Measurements from ENCODE around the gene BCL2L13.

Gene BCL2L13, protein sequence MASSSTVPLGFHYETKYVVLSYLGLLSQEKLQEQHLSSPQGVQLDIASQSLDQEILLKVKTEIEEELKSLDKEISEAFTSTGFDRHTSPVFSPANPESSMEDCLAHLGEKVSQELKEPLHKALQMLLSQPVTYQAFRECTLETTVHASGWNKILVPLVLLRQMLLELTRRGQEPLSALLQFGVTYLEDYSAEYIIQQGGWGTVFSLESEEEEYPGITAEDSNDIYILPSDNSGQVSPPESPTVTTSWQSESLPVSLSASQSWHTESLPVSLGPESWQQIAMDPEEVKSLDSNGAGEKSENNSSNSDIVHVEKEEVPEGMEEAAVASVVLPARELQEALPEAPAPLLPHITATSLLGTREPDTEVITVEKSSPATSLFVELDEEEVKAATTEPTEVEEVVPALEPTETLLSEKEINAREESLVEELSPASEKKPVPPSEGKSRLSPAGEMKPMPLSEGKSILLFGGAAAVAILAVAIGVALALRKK

DNA sequence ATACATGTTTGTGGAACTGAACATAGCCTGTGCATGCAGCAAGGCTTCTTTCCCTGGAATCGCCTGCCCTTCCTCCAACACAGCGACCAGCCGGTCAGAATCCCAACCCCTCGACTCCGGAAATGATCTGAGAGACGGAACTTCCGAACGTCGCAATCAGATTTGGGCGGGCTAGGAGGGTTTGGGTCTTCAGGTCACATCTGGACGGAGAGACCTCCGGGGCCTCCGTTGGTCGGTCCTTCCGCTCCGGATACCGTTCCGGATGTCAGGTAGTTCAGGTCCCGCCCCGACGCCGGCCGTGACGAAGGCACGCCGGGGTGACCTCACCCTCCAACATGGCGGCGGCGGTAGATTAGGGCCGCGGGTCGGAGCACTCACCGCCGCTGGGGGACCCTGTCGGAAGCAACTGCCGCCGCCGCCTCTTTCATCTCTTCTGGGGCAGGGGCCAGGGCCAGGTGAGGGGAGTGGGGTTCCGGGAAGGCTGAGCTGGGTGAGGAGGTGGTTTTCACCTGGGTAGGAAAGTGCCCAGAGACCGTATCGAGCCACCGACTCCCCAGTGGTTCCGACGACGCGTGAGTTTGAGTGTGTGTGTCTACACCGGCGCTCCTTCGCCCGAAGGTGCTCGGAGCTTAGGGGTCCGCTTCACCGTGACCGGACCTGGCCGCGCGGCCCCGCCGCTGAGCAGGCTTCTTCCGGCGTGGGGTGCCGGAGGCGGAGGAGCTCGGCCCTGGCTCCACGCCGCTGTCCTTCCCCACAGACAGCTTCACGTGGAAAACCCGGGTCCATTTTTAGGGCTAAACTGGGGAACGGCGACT lies at the start of gene BCL2L13:
Gene BCL2L13, plus strand, starts transcription at position 326 of the 815 bp plus-strand sequence. CDS start 16,955 bp downstream, outside the sequence.
- peak; percentile 96 for DNase-seq

DNA sequence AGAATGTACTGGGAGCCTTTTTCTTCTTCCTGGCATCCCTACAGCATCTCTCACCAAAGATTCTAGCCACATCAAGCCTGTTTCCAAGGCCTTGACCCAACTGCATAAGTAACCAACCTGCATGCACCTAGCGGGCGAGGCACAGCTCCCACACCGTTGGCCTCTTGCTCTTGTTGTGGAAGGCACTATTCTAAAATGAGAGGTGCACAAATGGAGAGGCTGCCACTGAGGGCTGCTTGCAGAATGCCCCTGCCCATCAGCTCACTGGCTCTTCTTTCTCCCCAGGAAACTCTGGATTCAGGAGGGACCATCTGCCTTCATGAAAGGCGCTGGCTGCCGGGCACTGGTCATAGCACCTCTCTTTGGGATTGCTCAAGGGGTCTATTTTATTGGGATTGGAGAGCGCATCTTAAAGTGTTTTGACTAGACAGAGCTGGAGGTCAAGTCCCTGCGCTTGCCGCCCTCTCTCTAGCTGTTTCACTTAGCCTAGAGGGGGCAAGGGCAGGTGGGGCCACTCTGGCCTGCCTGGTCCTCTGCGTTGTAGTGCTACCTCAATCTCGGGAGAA lies 48.7 kb upstream of the BCL2L13 start:
- no peak for DNase-seq

DNA sequence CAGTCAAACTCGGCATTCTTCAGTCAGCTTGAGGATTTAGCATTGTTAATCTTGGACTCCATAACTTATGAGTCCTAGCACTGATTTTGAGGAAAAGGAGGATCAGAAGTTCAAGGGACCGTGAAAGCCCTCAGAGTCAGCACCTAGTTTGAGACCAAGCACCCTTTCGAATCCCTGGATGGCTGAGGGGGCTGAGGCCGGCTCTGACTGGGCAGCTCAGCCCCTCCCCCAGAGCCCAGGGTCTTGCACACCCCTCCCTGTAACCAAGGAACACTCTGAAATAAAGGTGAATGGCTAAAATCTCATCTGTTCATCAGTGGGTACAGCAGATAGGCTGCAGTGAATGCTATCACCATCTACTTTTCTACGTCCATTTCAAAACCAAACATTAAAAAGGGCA lies 48.0 kb upstream of the BCL2L13 start:
- no peak for DNase-seq

DNA sequence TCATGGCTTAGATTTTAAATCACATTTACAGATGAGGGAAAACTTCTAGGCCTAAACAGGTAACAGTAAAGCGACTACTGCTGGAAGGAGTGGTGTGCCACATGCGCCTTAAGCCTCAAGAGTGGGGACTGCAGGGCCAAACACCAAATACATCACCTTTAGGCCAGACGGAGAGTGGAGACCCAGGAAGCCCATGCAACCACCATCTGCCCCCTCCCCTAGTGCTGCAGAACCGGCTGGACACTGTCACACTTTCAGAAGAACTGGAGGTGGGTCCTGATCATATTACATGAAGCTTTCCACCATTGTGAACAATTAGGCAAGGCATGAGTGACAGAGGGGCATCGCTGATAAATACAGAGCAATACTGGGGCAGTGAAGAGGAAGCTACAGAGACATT lies 46.4 kb upstream of the BCL2L13 start:
- DNase-seq = no peak

DNA sequence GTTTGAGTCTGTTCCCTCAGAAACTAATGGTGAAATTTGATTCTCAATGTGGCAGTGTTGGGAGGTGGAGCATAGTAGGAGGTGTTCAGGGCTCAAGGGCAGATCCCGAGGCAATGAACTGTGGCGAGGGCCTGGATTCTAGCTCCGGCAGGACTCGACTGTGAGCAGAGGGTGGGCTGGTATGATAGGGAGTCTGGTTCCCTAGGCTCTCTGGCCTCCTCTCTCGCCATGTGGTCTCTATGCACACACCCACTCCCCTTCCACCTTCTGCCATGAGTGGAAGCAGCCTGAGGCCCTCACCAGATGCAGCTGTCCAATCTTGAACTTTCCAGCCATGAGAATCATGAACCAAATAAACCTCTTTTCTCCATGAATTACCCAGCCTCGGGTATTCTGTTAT lies 42.3 kb upstream of the BCL2L13 start:
- DNase-seq = no peak

DNA sequence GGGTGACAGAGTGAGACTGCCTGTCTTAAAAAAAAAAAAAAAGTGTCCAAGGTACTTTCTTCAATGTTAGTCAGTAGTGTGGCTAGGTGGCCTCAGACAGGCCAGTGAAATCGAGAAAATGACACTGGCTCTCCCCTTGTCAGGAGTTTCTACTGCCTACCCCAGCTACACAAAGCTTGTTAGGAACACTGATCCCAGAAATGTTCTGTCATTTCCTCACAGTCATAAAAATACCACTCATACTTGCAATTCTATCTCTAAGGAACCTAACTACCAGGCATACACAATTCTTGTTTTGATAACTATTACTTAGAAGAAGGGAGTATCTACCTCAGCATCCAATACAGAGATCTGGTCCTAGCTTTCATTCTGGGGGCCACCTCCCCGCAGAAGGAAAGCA lies 41.3 kb upstream of the BCL2L13 start:
- no peak for DNase-seq

DNA sequence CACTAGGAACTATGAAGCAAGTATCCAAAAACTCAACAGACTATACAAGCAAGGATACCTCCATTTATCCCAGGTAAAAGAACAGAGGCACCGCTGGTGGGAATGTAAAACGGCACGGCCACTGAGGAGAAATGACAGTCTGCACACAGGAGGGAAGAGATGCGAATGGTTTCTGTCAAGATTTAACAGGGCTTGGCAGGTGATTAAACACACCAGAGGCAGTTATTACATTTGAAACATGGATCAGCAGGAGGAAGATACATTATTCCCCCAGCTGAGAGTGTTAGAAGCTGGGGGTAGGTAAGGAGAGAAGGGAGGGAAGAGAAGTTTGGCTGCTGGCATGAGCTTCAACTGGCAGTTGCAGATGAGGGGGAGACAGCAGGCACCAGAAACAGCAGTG lies 40.2 kb upstream of the BCL2L13 start:
- no peak for DNase-seq

DNA sequence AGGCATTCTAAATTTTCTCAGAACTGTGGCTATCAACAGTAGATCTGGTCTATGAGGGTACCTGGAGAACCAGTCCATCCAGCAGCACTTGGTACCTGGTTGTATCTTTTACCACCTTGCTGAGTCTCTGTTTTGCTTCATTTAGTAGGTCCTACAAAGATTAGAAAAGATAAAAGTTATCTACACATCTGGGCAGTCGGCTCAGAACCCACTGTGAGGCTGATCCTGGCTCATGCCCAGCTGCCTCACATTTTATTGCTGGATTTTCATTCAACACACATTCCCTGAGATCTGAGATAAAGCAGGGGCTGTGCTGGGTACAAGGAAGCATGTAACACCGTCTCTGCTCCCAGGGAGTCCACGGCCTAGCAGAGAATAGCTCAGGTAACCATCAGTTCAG lies 37.5 kb upstream of the BCL2L13 start:
- DNase-seq = no peak

DNA sequence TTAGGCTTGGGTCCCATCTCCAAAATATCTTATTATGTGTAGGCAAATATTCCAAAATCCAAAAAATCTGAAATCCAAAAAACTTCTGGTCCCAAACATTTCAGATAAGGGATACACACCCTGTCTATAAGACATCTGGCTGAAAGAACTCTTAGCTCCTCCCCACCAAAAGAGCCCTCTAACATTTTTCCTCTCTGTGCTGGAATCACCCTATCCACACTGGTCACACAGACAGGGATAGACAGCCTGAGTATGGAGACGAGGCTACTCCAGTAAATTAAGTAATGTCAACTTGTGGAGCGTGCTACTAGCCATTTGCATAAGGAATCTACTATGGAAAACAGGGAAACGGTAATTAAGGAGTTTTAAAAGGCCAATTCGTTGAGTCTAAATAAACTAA lies 34.9 kb upstream of the BCL2L13 start:
- DNase-seq = no peak

DNA sequence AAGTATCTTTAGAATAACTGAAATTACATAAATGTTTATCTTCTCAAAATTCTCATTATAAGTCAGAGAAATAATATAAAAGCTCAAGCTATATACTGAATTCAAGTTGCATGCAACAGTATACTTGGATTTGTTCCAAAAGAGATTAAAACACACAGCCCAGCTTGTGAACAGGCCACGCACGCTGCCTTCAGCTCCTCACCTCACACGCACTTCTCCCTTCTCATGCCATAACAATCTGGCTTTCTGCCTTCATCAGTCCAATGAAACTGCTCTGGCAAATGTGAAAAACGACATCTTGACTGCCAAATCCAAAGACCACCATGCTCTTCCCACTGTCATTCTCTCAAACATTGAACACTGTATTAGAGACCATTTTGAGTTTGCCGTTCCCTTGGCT lies 32.1 kb upstream of the BCL2L13 start:
- DNase-seq = no peak

DNA sequence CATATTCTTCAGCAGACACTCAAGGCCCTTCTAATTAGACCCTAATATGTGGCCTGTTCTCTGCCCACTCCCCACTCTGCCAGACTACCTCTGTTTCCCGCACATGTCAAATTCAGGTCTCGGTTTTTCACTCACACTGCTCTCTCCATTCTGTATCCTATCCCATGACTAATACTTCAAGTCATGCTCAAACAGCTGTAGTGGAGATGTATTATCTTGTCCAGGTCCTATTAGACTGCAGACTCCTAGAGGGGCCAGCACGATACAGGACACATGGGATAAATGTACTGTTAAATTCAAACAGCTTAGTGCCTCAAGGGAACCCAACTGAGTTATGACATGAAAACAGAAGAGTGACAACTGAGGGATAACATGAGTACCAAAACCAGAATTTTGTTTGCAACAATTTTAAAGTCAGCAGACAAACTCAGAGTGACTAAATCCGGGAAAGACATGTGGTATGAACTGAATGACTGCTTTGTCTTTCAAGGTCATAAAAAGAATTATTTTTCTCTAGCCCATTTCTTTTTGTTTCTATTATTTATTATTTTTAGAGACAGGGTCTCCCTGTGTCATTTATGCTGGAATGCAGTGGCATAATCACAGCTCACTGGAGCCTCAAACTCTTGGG lies 30.6 kb upstream of the BCL2L13 start:
- no peak for DNase-seq

DNA sequence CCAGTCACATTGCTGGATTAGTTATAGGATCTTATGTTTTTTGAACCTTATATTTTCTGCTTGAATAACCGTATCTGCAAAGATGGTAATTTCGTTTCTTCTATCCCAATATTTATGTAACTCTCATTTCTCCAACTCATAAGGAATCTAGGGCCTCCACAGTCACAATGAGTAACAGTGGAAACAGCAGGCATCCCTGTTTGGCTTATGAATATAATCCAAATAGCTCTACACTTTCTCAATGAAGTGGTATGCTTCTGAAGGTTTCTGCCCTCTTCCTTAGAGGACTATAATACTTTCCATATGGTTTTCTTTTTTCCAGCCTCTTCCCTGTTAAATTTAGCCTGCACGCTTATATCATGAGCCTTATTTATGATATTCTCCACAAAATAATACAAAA lies 26.5 kb upstream of the BCL2L13 start:
- DNase-seq = no peak

DNA sequence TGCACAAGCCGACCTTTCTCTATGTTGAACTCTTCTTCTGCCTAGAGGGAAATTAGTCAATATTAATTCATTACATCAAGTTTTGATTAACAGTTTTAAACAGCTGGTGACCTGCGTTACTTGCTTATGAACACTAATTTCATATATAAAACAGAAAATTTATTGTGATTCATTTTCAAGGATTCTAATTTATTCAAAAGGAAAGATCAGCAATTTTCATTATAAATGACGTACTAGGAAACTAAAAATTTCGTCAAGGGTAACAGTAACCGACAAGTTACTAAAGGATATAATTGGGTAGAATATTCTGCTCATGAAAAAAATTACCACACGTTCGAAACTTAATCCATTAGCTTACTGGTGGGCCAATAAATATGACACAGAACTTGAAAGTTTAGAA lies 25.3 kb upstream of the BCL2L13 start:
- DNase-seq = no peak

DNA sequence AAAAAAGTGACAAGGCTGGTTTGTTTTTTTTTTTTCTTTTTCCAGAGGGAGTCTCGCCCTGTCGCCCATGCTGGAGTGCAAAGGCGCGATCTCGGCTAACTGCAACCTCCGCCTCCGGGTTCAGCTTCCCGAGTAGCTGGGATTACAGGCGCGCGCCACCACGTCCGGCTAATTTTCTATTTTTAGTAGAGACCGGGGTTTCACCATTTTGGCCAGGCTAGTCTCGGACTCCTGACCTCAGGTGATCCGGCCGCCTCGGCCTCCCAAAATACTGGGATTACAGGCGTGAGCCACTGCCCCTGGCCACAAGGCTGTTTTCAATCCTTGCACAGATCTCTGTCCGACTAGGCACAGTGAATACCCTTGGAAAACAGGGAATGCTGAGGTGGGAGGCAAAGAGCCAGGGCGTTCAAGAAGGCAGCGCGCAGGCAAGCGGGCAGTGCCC lies 10.6 kb upstream of the BCL2L13 start:
- DNase-seq = no peak

DNA sequence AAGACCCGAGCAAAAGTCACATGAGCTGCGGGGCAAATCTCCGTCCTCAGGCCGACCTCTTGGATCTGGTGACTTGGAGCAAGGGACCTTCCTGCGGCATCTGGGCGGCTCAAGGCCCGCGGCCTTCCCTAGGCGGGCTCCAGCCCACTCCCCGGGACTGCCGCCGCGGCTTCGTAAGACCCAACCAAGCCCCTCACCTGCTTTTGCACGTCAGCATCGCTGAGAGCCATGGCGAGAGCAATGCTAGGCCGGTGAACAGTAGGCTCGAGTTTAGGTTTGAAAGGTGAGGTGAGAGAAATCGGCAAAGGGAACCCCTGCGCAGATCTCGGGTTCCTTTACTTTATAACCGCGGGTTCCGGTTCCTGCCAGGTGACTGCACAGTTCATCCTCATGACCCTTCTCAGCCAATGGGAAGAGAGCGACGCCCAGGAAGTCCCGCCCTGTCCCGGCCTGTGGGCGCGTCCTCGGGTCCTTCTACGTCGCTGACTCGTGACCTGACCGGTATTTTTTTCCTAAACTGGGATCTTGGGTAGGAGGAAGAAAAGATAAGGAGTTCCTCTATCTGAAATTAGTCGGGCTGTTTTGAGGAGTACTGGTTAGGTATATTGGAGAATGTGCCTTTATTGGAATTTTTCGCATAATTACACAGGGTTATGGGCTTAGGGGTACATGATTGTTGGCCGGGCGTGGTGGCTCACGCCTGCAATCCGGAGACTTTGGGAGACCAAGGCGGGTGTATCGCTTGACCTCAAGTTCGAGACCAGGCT lies 10.0 kb upstream of the BCL2L13 start, which contains the start of gene ATP6V1E1:
Gene ATP6V1E1, minus strand, starts transcription at position 344 of the 767 bp plus-strand sequence. Its CDS starts 114 bp downstream, at position 230.
- peak; percentile 99 for DNase-seq

DNA sequence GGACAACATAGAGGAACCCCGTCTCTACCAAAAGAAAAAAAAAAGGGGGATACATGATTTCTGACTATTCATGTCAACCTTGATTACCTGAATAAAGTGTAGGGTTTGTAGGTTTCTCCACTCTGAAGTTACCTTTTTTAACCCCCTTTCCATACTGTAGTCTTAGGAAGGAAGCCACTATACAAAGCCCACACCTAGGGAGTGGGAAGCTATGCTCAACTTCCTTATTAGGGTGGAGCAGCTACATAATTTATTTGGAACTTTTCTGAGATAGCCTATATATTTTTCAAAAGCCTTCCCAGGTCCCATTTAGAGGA lies 9.4 kb upstream of the BCL2L13 start:
- DNase-seq = no peak

DNA sequence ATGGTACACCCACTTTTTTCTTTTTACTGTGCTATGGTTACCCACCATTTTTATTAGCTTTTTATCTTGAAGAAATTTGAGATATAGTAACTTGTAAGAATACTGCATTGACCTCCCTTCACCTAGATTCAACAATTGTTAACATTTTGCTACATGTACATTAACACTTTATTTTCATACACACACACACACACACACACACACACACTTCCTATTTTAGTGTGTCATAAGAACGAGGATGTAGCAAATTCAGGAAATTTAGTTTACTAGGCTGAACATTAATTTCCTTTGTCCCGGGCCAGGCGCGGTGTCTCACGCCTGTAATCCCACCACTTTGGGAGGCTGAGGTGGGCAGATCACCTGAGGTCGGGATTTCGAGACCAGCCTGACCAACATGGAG lies 8.9 kb upstream of the BCL2L13 start:
- DNase-seq = no peak

DNA sequence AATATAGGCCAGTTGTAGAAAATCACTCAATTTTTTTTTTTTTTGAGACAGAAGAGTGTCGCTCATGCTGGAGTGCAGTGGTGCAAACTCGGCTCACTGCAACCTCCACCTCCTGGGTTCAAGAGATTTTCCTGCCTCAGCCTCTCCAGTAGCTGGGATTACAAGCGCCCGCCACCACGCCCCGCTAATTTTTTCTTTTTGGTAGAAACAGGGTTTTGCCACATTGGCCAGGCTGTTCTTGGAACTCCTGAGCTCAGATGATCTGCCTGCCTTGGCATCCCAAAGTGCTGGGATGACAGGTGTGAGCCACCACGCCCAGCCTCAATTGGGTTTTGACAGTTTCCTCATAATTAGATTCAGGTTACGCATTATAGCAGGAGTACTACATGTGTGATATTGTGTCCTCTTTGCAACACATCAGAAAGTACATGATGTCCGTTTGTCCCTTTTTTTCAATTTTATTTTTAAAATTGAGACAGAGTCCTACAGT lies 7.4 kb upstream of the BCL2L13 start:
- DNase-seq = no peak

DNA sequence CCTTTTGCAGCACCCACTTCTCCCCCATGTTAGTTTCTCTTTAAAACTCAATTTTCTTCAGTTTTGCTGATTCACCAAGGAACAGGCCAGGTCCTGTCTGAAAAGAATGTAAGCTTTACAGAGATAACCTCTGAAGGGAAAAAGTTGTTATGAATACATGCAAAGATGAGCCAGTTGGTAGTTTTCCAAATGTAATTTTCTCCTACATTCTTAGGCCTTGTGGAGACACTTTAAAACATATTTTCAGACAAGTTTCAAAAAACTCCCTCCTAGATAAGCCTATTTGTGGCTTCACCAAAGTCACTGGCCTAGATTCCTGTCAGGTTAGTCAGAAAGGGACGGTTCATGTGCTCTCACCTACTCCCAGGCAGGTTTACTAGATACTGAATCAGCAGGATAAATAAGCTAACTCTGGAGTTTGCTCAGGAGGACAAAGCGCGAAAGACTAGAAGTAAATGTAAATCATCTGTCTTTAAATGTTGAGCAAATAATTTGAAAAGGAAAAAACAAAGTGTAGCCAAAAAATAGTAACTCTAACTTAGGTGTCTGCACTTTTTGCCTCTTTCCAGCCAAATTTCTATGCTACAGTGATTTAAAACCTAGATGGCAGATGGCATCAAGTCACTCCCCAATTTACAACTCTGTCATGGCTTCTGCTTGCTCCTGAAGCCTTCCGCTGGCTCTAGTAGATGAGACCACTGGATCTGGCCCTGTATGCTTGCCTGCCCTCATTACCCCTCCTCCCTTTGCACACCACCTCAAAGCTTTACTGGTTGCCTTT lies 5.2 kb upstream of the BCL2L13 start:
- no peak for DNase-seq

DNA sequence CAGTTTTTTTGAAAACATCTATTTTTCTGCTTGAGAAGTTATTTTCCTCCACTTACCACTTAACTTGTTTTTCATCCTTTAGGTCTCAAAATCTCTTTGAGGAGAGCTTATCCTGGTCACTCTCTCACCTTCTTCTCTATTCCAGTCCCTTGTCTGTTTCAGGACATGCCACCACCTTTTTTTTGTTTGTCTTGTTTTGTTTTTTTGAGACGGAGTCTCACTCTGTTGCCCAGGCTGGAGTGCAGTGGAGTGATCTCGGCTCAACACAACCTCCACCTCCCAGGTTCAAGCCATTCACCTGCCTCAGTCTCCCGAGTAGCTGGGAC lies 4.6 kb upstream of the BCL2L13 start:
- no peak for DNase-seq

DNA sequence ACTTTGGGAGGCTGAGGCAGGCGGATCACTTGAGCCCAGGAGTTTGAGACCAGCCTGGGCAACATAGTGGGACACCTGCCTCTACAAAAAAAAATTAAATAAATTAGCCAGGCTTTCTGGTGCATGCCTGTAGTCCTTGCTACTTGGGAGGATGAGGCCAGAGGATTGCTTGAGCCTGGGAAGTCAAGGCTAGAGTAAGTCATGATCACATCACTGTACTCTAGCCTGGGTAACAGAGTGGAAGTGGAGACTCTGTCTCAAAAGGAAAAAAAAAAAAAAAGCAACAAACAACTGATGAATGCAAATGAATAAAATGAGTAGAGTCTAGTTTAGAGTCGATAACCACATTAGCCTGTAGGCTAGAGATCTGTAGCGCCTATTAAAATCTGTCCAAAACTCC lies 3.9 kb upstream of the BCL2L13 start:
- DNase-seq = peak; percentile 27

DNA sequence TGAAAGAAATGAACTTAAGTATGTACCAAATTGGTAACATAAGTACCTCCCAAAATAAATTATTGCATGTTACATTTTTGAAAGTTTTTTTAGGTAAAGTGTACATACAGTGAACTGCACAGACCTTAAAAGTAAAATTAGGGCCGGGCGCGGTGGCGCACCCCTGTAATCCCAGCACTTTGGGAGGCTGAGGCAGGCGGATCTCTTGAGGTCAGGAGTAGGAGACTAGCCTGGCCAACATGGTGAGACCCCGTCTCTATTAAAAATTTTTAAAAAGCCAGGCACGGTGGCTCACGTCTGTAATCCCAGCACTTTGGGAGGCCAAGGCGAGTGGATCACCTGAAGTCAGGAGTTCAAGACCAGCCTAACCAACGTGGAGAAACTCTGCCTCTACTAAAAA lies 1.7 kb upstream of the BCL2L13 start:
- peak; percentile 38 for DNase-seq

Measured in activated effector memory CD4-positive, alpha-beta T cell treated with anti-CD3 and anti-CD28 coated beads, Interleukin-2, amount 50 U/mL, for 16 hours (primary cell).